HepG2 (cell line): ENCODE data around the gene NKPD1. TPM values are rescaled to one million over a fixed set of nuclear protein-coding genes. Genes with fewer than 3 reads are reported as not detected.

ENCODE experiments used
- CEBPB ChIP-seq: IDR thresholded peaks from 2 replicates; pipeline ENCODE4 v1.6.1; 2011; ENCODE audit warnings: low read depth, low read length, improper control_type of control experiment, borderline replicate concordance
- MLLT10 ChIP-seq: sonication (generic); formaldehyde crosslinking; IDR thresholded peaks from 2 replicates; pipeline ENCODE4 v1.4.0; 2020; ENCODE audit warnings: missing genetic modification reagents
- NONO ChIP-seq, 2 experiments: fragments of 450-650 bp in 1 of 2; sonication (generic) in 1 of 2; formaldehyde crosslinking in 1 of 2; IDR thresholded peaks in 1 of 2; conservative IDR thresholded peaks in 1 of 2; 2 replicates each; pipeline versions ENCODE4 v1.6.1 to v1.8.0; 2017 to 2022; ENCODE audit warnings: mild to moderate bottlenecking in 1 of 2, missing genetic modification reagents in 1 of 2, moderate library complexity in 1 of 2
- NR1H2 ChIP-seq: sonication (generic); formaldehyde crosslinking; IDR thresholded peaks from 2 replicates; pipeline ENCODE4 v1.8.1; 2022; ENCODE audit warnings: low read depth, missing genetic modification reagents, borderline replicate concordance
- POLR2G ChIP-seq: fragments of 200-400 bp; formaldehyde crosslinking; IDR thresholded peaks from 2 replicates; pipeline ENCODE4 v1.6.1; 2018; ENCODE audit warnings: mild to moderate bottlenecking, low read depth, low read length, moderate library complexity
- RAD21 ChIP-seq: fragments of 450-650 bp; formaldehyde crosslinking; IDR thresholded peaks from 2 replicates; pipeline ENCODE4 v1.5.0; 2020; ENCODE audit warnings: mild to moderate bottlenecking
- SMC3 ChIP-seq: IDR thresholded peaks from 2 replicates; pipeline ENCODE4 v1.6.1; 2011; ENCODE audit warnings: low read length, improper control_type of control experiment
- WIZ ChIP-seq: sonication (generic); formaldehyde crosslinking; IDR thresholded peaks from 2 replicates; pipeline ENCODE4 v1.5.1; 2020; ENCODE audit warnings: mild to moderate bottlenecking, missing genetic modification reagents
- ZBTB21 ChIP-seq: sonication (generic); formaldehyde crosslinking; IDR thresholded peaks from 2 replicates; pipeline ENCODE4 v1.4.0; 2020; ENCODE audit warnings: missing genetic modification reagents
- ZNF124 ChIP-seq: sonication (generic); formaldehyde crosslinking; IDR thresholded peaks from 2 replicates; pipeline ENCODE4 v1.4.0; 2020; ENCODE audit warnings: missing genetic modification reagents
- ZNF766 ChIP-seq: sonication (generic); formaldehyde crosslinking; IDR thresholded peaks from 2 replicates; pipeline ENCODE4 v1.5.0; 2020; ENCODE audit warnings: missing genetic modification reagents, borderline replicate concordance
- ZSCAN30 ChIP-seq: sonication (generic); formaldehyde crosslinking; IDR thresholded peaks from 2 replicates; pipeline ENCODE4 v1.5.0; 2020; ENCODE audit warnings: mild to moderate bottlenecking, missing genetic modification reagents
- polyA plus RNA-seq, 8 experiments: library from polyadenylated mRNA; depleted of rRNA in 3 of 8; stranded (reverse) in 7 of 8; unstranded in 1 of 8; fragments of >200 nt; fragmentation: Illumina TruSeq in 4 of 8; extraction: Trizol in 4 of 8; gene quantifications; 2 replicates each; pipeline versions ENCODE4 v1.2.1 to v1.2.3, GENCODE V29; 2011 to 2016; ENCODE audit warnings: low read depth in 4 of 8, missing spikeins in 1 of 8, mixed read lengths in 1 of 8; ENCODE audit not compliant: insufficient read depth in 1 of 8
- total RNA-seq, 5 experiments: library from RNA; depleted of rRNA; stranded (reverse); fragments of >200 nt; fragmentation: Illumina TruSeq; extraction: Trizol; gene quantifications; 2 replicates each; pipeline ENCODE4 v1.2.3, GENCODE V29; 2016; ENCODE audit warnings: low read depth in 1 of 5
- TF ChIP-seq, protein P1 (sequence below): sonication (generic); formaldehyde crosslinking; IDR thresholded peaks from 2 replicates; pipeline ENCODE4 v1.4.0; 2020; ENCODE audit warnings: missing genetic modification reagents
- TF ChIP-seq, protein P2 (sequence below): sonication (generic); formaldehyde crosslinking; IDR thresholded peaks from 2 replicates; pipeline ENCODE4 v1.4.0; 2020; ENCODE audit warnings: missing genetic modification reagents, borderline replicate concordance
- TF ChIP-seq, protein P3 (sequence below): sonication (generic); formaldehyde crosslinking; conservative IDR thresholded peaks from 2 replicates; pipeline ENCODE4 v1.8.0; 2022; ENCODE audit warnings: mild to moderate bottlenecking, moderate library complexity, missing genetic modification reagents
- TF ChIP-seq, protein P4 (sequence below): conservative IDR thresholded peaks from 2 replicates; pipeline ENCODE4 v1.6.1; 2018; ENCODE audit warnings: missing genetic modification reagents
- TF ChIP-seq, protein P5 (sequence below): sonication (generic); formaldehyde crosslinking; IDR thresholded peaks from 2 replicates; pipeline ENCODE4 v1.4.0; 2020; ENCODE audit warnings: mild to moderate bottlenecking, missing genetic modification reagents

NKPD1 gene
- total and polyA plus RNA-seq, 2 of the 13 experiments (the other 11 are each of a cell fraction or from before 2014, with no cell fraction given) = 0.03 TPM; not detected in 1

DNA sequence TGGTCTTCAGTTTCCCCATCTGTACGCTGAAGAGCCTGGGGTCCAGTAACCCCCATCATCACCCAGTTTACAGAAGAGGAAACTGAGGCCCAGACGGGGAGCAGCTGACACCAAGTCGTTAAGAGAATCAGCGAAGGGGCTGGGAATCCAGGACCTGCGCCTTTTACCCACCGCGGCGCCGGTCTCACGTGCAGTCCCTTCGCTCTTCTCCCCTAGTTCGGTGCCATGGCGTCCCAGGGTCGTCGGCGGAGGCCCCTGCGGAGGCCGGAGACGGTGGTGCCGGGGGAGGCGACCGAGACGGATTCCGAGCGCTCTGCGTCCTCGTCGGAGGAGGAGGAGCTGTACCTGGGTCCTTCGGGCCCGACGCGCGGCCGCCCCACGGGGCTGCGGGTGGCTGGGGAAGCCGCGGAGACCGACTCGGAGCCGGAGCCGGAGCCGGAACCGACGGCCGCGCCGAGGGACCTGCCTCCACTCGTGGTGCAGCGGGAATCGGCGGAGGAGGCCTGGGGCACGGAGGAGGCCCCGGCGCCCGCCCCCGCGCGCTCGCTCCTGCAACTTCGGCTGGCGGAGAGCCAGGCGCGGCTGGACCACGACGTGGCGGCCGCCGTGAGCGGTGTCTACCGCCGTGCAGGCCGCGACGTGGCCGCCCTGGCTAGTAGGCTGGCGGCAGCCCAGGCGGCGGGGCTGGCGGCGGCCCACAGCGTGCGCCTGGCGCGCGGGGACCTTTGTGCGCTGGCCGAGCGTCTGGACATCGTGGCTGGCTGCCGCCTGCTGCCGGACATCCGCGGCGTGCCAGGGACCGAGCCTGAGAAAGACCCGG is 18.5 kb upstream of the NKPD1 start (continued):
- TF ChIP-seq, protein P1, sequence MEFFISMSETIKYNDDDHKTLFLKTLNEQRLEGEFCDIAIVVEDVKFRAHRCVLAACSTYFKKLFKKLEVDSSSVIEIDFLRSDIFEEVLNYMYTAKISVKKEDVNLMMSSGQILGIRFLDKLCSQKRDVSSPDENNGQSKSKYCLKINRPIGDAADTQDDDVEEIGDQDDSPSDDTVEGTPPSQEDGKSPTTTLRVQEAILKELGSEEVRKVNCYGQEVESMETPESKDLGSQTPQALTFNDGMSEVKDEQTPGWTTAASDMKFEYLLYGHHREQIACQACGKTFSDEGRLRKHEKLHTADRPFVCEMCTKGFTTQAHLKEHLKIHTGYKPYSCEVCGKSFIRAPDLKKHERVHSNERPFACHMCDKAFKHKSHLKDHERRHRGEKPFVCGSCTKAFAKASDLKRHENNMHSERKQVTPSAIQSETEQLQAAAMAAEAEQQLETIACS (CRISPR knock-in tag) = no peak
- no peak for TF ChIP-seq CEBPB
- TF ChIP-seq ZBTB21 (CRISPR knock-in tag) = no peak
- TF ChIP-seq NR1H2 (CRISPR knock-in tag) = 0 out of 2 replicates have a peak, but pooled peaks have one; percentile 29
- TF ChIP-seq, protein P2, sequence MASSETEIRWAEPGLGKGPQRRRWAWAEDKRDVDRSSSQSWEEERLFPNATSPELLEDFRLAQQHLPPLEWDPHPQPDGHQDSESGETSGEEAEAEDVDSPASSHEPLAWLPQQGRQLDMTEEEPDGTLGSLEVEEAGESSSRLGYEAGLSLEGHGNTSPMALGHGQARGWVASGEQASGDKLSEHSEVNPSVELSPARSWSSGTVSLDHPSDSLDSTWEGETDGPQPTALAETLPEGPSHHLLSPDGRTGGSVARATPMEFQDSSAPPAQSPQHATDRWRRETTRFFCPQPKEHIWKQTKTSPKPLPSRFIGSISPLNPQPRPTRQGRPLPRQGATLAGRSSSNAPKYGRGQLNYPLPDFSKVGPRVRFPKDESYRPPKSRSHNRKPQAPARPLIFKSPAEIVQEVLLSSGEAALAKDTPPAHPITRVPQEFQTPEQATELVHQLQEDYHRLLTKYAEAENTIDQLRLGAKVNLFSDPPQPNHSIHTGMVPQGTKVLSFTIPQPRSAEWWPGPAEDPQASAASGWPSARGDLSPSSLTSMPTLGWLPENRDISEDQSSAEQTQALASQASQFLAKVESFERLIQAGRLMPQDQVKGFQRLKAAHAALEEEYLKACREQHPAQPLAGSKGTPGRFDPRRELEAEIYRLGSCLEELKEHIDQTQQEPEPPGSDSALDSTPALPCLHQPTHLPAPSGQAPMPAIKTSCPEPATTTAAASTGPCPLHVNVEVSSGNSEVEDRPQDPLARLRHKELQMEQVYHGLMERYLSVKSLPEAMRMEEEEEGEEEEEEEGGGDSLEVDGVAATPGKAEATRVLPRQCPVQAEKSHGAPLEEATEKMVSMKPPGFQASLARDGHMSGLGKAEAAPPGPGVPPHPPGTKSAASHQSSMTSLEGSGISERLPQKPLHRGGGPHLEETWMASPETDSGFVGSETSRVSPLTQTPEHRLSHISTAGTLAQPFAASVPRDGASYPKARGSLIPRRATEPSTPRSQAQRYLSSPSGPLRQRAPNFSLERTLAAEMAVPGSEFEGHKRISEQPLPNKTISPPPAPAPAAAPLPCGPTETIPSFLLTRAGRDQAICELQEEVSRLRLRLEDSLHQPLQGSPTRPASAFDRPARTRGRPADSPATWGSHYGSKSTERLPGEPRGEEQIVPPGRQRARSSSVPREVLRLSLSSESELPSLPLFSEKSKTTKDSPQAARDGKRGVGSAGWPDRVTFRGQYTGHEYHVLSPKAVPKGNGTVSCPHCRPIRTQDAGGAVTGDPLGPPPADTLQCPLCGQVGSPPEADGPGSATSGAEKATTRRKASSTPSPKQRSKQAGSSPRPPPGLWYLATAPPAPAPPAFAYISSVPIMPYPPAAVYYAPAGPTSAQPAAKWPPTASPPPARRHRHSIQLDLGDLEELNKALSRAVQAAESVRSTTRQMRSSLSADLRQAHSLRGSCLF (CRISPR knock-in tag) = no peak
- TF ChIP-seq NONO (IDR thresholded peaks at IDR 0.05) = no peak
- TF ChIP-seq NONO (CRISPR knock-in tag; conservative IDR thresholded peaks at IDR 0.05) = no peak
- TF ChIP-seq, protein P3, sequence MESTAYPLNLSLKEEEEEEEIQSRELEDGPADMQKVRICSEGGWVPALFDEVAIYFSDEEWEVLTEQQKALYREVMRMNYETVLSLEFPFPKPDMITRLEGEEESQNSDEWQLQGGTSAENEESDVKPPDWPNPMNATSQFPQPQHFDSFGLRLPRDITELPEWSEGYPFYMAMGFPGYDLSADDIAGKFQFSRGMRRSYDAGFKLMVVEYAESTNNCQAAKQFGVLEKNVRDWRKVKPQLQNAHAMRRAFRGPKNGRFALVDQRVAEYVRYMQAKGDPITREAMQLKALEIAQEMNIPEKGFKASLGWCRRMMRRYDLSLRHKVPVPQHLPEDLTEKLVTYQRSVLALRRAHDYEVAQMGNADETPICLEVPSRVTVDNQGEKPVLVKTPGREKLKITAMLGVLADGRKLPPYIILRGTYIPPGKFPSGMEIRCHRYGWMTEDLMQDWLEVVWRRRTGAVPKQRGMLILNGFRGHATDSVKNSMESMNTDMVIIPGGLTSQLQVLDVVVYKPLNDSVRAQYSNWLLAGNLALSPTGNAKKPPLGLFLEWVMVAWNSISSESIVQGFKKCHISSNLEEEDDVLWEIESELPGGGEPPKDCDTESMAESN (CRISPR knock-in tag) = 0 out of 2 replicates have a peak, but pooled peaks have one; percentile 60
- TF ChIP-seq, protein P4, sequence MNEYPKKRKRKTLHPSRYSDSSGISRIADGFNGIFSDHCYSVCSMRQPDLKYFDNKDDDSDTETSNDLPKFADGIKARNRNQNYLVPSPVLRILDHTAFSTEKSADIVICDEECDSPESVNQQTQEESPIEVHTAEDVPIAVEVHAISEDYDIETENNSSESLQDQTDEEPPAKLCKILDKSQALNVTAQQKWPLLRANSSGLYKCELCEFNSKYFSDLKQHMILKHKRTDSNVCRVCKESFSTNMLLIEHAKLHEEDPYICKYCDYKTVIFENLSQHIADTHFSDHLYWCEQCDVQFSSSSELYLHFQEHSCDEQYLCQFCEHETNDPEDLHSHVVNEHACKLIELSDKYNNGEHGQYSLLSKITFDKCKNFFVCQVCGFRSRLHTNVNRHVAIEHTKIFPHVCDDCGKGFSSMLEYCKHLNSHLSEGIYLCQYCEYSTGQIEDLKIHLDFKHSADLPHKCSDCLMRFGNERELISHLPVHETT (CRISPR knock-in tag) = no peak
- no peak for TF ChIP-seq ZNF766 (CRISPR knock-in tag)
- no peak for TF ChIP-seq POLR2G
- no peak for TF ChIP-seq ZNF124
- no peak for TF ChIP-seq SMC3
- TF ChIP-seq, protein P5, sequence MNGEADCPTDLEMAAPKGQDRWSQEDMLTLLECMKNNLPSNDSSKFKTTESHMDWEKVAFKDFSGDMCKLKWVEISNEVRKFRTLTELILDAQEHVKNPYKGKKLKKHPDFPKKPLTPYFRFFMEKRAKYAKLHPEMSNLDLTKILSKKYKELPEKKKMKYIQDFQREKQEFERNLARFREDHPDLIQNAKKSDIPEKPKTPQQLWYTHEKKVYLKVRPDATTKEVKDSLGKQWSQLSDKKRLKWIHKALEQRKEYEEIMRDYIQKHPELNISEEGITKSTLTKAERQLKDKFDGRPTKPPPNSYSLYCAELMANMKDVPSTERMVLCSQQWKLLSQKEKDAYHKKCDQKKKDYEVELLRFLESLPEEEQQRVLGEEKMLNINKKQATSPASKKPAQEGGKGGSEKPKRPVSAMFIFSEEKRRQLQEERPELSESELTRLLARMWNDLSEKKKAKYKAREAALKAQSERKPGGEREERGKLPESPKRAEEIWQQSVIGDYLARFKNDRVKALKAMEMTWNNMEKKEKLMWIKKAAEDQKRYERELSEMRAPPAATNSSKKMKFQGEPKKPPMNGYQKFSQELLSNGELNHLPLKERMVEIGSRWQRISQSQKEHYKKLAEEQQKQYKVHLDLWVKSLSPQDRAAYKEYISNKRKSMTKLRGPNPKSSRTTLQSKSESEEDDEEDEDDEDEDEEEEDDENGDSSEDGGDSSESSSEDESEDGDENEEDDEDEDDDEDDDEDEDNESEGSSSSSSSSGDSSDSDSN (CRISPR knock-in tag) = peak; percentile 70; the same call in 1 of the 2 replicates
- no peak for TF ChIP-seq ZSCAN30 (CRISPR knock-in tag)
- no peak for TF ChIP-seq MLLT10 (CRISPR knock-in tag)
- no peak for TF ChIP-seq RAD21 (CRISPR knock-in tag)
- no peak for TF ChIP-seq WIZ (CRISPR knock-in tag)
